Measurements from ENCODE around the gene IRGQ.
"Not testable (repeated sequence)": the region's sequence is repeated elsewhere in the genome, so short reads cannot be mapped to it uniquely, and the experiment has no call there.

The IRGQ gene

GRCh38 chr19:43638214-43638994, 42.5 kb upstream of the IRGQ start:
- Histone ChIP-seq H3K9ac (ENCODE audit: low read depth in 1 of 2, low read length in 2 of 2) (peak overlapping the region in 1 of 2 donors; percentile 32), H3K27ac (ENCODE audit: low read depth, low read length) (no peak overlapping the region), H3K9me3 (ENCODE audit: control insufficient read depth in 1 of 2, low read length in 2 of 2) (no peaks in the 10 kb centered on the region), H3K36me3 (ENCODE audit: control insufficient read depth in 1 of 2, insufficient read depth in 2 of 2, low read length in 2 of 2) (no peaks in the 10 kb centered on the region), H3K4me3 (ENCODE audit: low read depth in 1 of 2, low read length in 2 of 2) (no peak overlapping the region), H3K4me1 (ENCODE audit: control insufficient read depth in 1 of 2, insufficient read depth in 2 of 2, low read length in 2 of 2) (peaks cover 0 to 11% of the 10 kb centered on the region in 2 donors), H3K27me3 (ENCODE audit: control insufficient read depth in 1 of 2, insufficient read depth in 2 of 2, low read length in 2 of 2) (peaks cover 17 to 18% of the 10 kb centered on the region in 2 donors)

DNA sequence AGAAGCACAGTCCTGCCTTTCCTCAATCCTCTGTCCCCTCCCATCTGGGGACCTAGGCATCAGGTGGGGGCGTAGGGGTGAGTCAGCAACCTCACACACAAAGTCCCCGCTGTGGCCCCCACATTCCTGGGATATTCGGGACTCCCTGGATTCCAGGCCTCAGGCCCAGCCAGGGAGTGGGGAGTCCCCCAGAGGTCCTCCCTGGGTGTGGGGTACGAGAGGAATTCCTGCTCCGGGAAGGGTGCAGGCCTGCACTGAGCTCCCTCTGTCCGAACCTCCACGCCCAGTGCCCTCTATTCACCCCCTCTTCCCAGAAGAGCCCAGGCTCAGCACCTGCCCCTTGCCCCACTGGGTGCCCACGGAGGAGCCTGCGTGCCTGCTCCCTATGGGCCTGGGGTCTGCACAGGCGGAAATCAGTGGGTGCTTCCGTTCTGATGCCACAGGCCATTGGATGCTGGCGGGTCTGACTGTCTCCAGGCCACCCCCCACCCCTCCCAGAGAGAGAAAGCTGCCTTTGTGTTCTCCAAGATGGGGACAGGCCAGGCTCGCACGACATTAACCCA, 40.3 kb upstream of the IRGQ start:
- Histone ChIP-seq H3K36me3 (ENCODE audit: control insufficient read depth in 1 of 2, insufficient read depth in 2 of 2, low read length in 2 of 2) (no peaks in the 10 kb centered on the region), H3K27ac (ENCODE audit: low read depth, low read length) (no peak overlapping the region), H3K27me3 (ENCODE audit: control insufficient read depth in 1 of 2, insufficient read depth in 2 of 2, low read length in 2 of 2) (peaks cover 17 to 18% of the 10 kb centered on the region in 2 donors), H3K9me3 (ENCODE audit: control insufficient read depth in 1 of 2, low read length in 2 of 2) (no peaks in the 10 kb centered on the region), H3K9ac (ENCODE audit: low read depth in 1 of 2, low read length in 2 of 2) (no peak overlapping the region), H3K4me1 (ENCODE audit: control insufficient read depth in 1 of 2, insufficient read depth in 2 of 2, low read length in 2 of 2) (peaks cover 0 to 11% of the 10 kb centered on the region in 2 donors), H3K4me3 (ENCODE audit: low read depth in 1 of 2, low read length in 2 of 2) (no peak overlapping the region)

DNA sequence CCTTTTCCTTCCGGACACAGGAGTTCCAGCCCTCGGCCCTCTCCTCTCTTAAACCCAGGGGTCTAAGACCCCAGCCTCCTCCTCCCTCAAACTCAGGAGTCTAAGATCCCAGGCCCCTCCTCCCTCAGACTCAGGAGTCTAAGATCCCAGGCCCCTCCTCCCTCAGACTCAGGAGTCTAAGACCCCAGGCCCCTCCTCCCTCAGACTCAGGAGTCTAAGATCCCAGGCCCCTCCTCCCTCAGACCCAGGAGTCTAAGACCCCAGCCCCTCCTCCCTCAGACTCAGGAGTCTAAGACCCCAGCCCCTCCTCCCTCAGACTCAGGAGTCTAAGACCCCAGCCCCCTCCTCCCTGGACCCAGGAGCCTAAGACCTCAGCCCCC, 39.6 kb upstream of the IRGQ start:
- not testable (repeated sequence) for H3K9ac ChIP-seq (ENCODE audit: low read depth in 1 of 2, low read length in 2 of 2); H3K9me3 ChIP-seq (ENCODE audit: control insufficient read depth in 1 of 2, low read length in 2 of 2); H3K4me3 ChIP-seq (ENCODE audit: low read depth in 1 of 2, low read length in 2 of 2); H3K4me1 ChIP-seq (ENCODE audit: control insufficient read depth in 1 of 2, insufficient read depth in 2 of 2, low read length in 2 of 2); H3K36me3 ChIP-seq (ENCODE audit: control insufficient read depth in 1 of 2, insufficient read depth in 2 of 2, low read length in 2 of 2); H3K27ac ChIP-seq (ENCODE audit: low read depth, low read length)
- H3K27me3 ChIP-seq (ENCODE audit: control insufficient read depth in 1 of 2, insufficient read depth in 2 of 2, low read length in 2 of 2) = peaks cover 15 to 16% of the 10 kb centered on the region in 2 donors

DNA sequence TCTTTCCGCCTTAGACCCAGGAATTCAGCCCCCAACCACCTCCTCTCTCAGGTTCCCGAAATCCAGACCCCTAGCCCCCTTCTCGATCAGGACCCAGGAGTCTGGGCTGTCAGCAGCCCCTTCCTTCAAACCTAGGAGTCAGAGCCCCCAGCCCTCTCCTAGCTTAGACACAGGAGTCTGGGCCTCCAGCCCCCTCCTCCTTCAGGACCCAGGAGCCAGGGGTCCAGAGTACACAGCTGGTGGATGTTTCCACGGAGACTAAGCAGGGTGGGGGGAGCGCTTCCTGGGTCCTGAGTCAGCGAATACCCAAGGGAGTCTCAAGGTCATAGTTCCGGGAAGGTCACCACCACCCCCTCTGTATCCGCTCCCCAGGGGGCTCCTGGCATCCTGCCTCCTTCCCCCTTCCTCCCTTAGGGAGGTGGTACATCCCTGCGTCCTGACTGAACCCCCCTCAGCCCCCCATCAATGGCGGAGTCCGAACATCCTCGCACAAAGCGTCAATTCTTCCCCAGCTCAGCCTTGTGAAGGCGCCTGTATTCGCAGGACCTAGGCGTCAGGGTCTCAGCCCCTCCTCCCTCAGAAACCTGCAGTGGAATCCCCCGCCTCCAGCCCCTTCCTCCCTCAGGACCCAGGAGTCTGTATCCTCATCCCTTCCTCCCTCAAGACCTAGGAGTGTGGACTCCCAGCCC, 39.1 kb upstream of the IRGQ start:
- H3K9ac ChIP-seq (ENCODE audit: low read depth in 1 of 2, low read length in 2 of 2) = no peak overlapping the region
- H3K36me3 ChIP-seq (ENCODE audit: control insufficient read depth in 1 of 2, insufficient read depth in 2 of 2, low read length in 2 of 2) = no peaks in the 10 kb centered on the region
- peak overlapping the region; percentile 28 for H3K27ac ChIP-seq (ENCODE audit: low read depth, low read length)
- H3K27me3 ChIP-seq (ENCODE audit: control insufficient read depth in 1 of 2, insufficient read depth in 2 of 2, low read length in 2 of 2) = peaks cover 14% of the 10 kb centered on the region in 2 donors
- H3K9me3 ChIP-seq (ENCODE audit: control insufficient read depth in 1 of 2, low read length in 2 of 2) = no peaks in the 10 kb centered on the region
- H3K4me3 ChIP-seq (ENCODE audit: low read depth in 1 of 2, low read length in 2 of 2) = no peak overlapping the region
- H3K4me1 ChIP-seq (ENCODE audit: control insufficient read depth in 1 of 2, insufficient read depth in 2 of 2, low read length in 2 of 2) = peaks cover 0 to 4% of the 10 kb centered on the region in 2 donors

GRCh38 chr19:43634506-43634871, 38.6 kb upstream of the IRGQ start:
- H3K4me1 ChIP-seq (ENCODE audit: control insufficient read depth in 1 of 2, insufficient read depth in 2 of 2, low read length in 2 of 2) = peaks cover 0 to 3% of the 10 kb centered on the region in 2 donors
- no peaks in the 10 kb centered on the region for H3K9me3 ChIP-seq (ENCODE audit: control insufficient read depth in 1 of 2, low read length in 2 of 2)
- no peak overlapping the region for H3K4me3 ChIP-seq (ENCODE audit: low read depth in 1 of 2, low read length in 2 of 2)
- no peak overlapping the region for H3K9ac ChIP-seq (ENCODE audit: low read depth in 1 of 2, low read length in 2 of 2)
- peak overlapping the region; percentile 28 for H3K27ac ChIP-seq (ENCODE audit: low read depth, low read length)
- H3K27me3 ChIP-seq (ENCODE audit: control insufficient read depth in 1 of 2, insufficient read depth in 2 of 2, low read length in 2 of 2) = peaks cover 14% of the 10 kb centered on the region in 2 donors
- H3K36me3 ChIP-seq (ENCODE audit: control insufficient read depth in 1 of 2, insufficient read depth in 2 of 2, low read length in 2 of 2) = no peaks in the 10 kb centered on the region

- H3K9me3 ChIP-seq (ENCODE audit: control insufficient read depth in 1 of 2, low read length in 2 of 2) = no peaks in the 10 kb centered on the region
- H3K27ac ChIP-seq (ENCODE audit: low read depth, low read length) = no peak overlapping the region
- H3K9ac ChIP-seq (ENCODE audit: low read depth in 1 of 2, low read length in 2 of 2) = no peak overlapping the region
- no peaks in the 10 kb centered on the region for H3K36me3 ChIP-seq (ENCODE audit: control insufficient read depth in 1 of 2, insufficient read depth in 2 of 2, low read length in 2 of 2)
- peaks cover 0 to 1% of the 10 kb centered on the region in 2 donors for H3K4me1 ChIP-seq (ENCODE audit: control insufficient read depth in 1 of 2, insufficient read depth in 2 of 2, low read length in 2 of 2)
- peaks cover 11 to 12% of the 10 kb centered on the region in 2 donors for H3K27me3 ChIP-seq (ENCODE audit: control insufficient read depth in 1 of 2, insufficient read depth in 2 of 2, low read length in 2 of 2)
- H3K4me3 ChIP-seq (ENCODE audit: low read depth in 1 of 2, low read length in 2 of 2) = no peak overlapping the region
Observed at GRCh38 chr19:43634068-43634467, 38.1 kb upstream of the IRGQ start.

DNA sequence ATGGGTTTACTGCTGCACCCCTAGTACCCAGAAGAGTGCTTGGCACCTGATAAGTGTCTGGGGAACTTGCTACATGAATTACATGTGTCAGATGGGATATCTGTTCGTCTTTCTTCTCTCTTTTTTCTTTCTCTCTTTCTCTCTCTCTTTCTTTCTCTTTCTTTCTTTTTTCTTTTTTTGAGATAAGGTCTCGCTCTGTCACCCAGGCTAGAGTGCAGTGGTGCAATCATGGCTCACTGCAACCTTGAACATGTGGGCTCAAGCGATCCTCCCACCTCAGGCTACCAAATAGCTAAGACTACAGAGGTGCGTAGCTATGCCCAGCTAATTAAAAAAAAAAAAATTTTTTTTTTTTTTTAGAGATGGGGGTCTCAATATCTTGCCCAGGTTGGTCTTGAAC, 37.6 kb upstream of the IRGQ start:
- Histone ChIP-seq H3K9ac (ENCODE audit: low read depth in 1 of 2, low read length in 2 of 2) (no peak overlapping the region), H3K9me3 (ENCODE audit: control insufficient read depth in 1 of 2, low read length in 2 of 2) (no peaks in the 10 kb centered on the region), H3K27ac (ENCODE audit: low read depth, low read length) (no peak overlapping the region), H3K36me3 (ENCODE audit: control insufficient read depth in 1 of 2, insufficient read depth in 2 of 2, low read length in 2 of 2) (no peaks in the 10 kb centered on the region), H3K4me3 (ENCODE audit: low read depth in 1 of 2, low read length in 2 of 2) (no peak overlapping the region), H3K4me1 (ENCODE audit: control insufficient read depth in 1 of 2, insufficient read depth in 2 of 2, low read length in 2 of 2) (no peaks in the 10 kb centered on the region), H3K27me3 (ENCODE audit: control insufficient read depth in 1 of 2, insufficient read depth in 2 of 2, low read length in 2 of 2) (peaks cover 6% of the 10 kb centered on the region in 2 donors)

DNA sequence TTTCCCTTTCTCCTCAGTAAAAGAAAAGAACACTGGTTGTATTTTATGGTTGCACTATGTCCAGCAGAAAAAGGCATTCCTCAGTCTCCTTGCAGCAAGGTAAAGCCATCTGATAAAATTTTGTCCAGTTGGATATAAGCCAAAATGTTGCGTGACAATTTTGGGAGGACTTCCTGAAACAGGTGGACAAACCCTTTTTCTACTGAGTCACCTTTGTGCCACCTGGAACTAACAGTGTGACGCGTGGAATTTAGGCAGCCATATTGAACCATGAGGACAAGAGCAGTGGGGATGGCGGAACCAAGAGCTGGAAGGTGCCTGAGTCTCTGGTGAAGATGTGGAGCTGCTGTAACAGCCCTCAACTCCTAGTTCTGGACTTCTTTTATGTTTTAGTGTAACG, 35.6 kb upstream of the IRGQ start:
- Histone ChIP-seq H3K9me3 (ENCODE audit: control insufficient read depth in 1 of 2, low read length in 2 of 2) (no peaks in the 10 kb centered on the region), H3K27ac (ENCODE audit: low read depth, low read length) (no peak overlapping the region), H3K4me3 (ENCODE audit: low read depth in 1 of 2, low read length in 2 of 2) (no peak overlapping the region), H3K36me3 (ENCODE audit: control insufficient read depth in 1 of 2, insufficient read depth in 2 of 2, low read length in 2 of 2) (no peaks in the 10 kb centered on the region), H3K27me3 (ENCODE audit: control insufficient read depth in 1 of 2, insufficient read depth in 2 of 2, low read length in 2 of 2) (no peaks in the 10 kb centered on the region), H3K4me1 (ENCODE audit: control insufficient read depth in 1 of 2, insufficient read depth in 2 of 2, low read length in 2 of 2) (no peaks in the 10 kb centered on the region), H3K9ac (ENCODE audit: low read depth in 1 of 2, low read length in 2 of 2) (no peak overlapping the region)

- no peaks in the 10 kb centered on the region for H3K27me3 ChIP-seq (ENCODE audit: control insufficient read depth in 1 of 2, insufficient read depth in 2 of 2, low read length in 2 of 2)
- H3K36me3 ChIP-seq (ENCODE audit: control insufficient read depth in 1 of 2, insufficient read depth in 2 of 2, low read length in 2 of 2) = no peaks in the 10 kb centered on the region
- H3K4me1 ChIP-seq (ENCODE audit: control insufficient read depth in 1 of 2, insufficient read depth in 2 of 2, low read length in 2 of 2) = no peaks in the 10 kb centered on the region
- no peak overlapping the region for H3K9ac ChIP-seq (ENCODE audit: low read depth in 1 of 2, low read length in 2 of 2)
- H3K27ac ChIP-seq (ENCODE audit: low read depth, low read length) = no peak overlapping the region
- H3K9me3 ChIP-seq (ENCODE audit: control insufficient read depth in 1 of 2, low read length in 2 of 2) = no peaks in the 10 kb centered on the region
- no peak overlapping the region for H3K4me3 ChIP-seq (ENCODE audit: low read depth in 1 of 2, low read length in 2 of 2)
Observed at GRCh38 chr19:43628646-43629326, 32.9 kb upstream of the IRGQ start.

DNA sequence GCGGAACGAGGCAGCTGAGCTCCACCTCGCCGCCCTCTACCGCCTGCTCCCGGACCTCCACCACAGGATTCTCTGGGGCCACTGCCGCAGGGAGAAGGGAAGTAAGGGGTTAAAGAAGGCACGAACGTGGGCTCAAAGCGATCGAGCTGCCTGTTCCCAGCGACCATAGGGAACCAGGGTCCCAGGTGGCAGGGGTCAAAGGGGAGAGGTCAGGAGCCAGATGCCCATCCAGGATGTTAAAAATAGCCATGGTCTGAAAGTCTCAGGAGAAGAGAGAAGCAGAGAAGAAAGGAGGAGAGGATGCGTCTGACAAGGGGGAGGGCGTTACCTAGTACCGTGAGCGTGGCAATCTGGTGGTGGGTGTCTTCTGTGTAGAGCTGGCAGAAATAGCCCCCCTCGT, 30.9 kb upstream of the IRGQ start:
- Histone ChIP-seq H3K9me3 (ENCODE audit: control insufficient read depth in 1 of 2, low read length in 2 of 2) (no peaks in the 10 kb centered on the region), H3K27ac (ENCODE audit: low read depth, low read length) (no peak overlapping the region), H3K4me3 (ENCODE audit: low read depth in 1 of 2, low read length in 2 of 2) (no peak overlapping the region), H3K4me1 (ENCODE audit: control insufficient read depth in 1 of 2, insufficient read depth in 2 of 2, low read length in 2 of 2) (no peaks in the 10 kb centered on the region), H3K9ac (ENCODE audit: low read depth in 1 of 2, low read length in 2 of 2) (no peak overlapping the region), H3K36me3 (ENCODE audit: control insufficient read depth in 1 of 2, insufficient read depth in 2 of 2, low read length in 2 of 2) (no peaks in the 10 kb centered on the region), H3K27me3 (ENCODE audit: control insufficient read depth in 1 of 2, insufficient read depth in 2 of 2, low read length in 2 of 2) (no peaks in the 10 kb centered on the region)

Data from duodenal mucosa (tissue), 2 donors.